ENCODE data around the gene PDE3B.

DNA sequence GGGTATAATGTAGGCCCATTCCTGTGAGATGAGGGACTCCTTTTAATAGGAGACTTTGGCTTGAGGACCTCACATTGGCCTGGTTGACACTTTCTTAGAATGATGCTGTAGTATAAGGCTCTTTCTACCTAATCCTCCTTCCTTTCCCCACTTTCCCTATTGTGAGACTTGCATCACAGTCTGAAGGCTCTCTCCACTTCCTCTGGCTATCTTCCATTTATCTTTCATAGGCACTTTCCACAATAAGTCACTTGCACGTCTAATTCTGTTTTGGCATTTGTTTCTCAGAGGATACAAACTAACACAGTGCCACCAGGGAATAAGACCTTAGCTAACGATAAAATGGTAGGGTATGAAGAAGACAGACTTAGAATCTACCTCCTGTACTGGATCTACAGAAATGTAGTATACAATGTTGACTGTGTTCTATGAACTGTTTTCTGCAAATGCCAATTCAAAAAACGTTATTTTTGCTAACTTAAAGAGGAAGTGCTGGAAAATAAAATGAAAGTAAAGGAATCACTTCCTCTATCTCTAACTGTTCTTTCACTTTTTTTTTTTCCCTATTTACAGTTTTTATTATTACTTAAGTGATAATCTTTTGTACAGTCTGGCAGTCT, 17.9 kb upstream of the PDE3B start:
- TF ChIP-seq CTCF (IDR thresholded peaks at IDR 0.05), result no peak
- TF ChIP-seq POLR2A (IDR thresholded peaks at IDR 0.05), result no peak
